H1 (cell line): ENCODE results near the gene RAD51B. TPM values are rescaled to one million over a fixed set of nuclear protein-coding genes. Genes with fewer than 3 reads are reported as not detected.

Experiments used
- CTCF ChIA-PET: fragments of 300-600 bp; sonication (Branson Sonifier 250); formaldehyde crosslinking; loops from one replicate; lab custom pipeline; 2021; ENCODE audit not compliant: partially characterized antibody; lab: Charles Lee
- POLR2A ChIA-PET: fragments of 300-600 bp; sonication (Branson Sonifier 250); formaldehyde crosslinking; loops from one replicate; lab custom pipeline; 2021; ENCODE audit warnings: inconsistent platforms; ENCODE audit not compliant: partially characterized antibody; lab: Charles Lee
- DNase-seq, 2 experiments: peaks; one replicate each; pipeline versions ENCODE4 v3.0.0 to v3.0.0-alpha.2; 2010 to 2022; ENCODE audit warnings: low spot score in 2 of 2, low read depth in 1 of 2, mixed read lengths in 1 of 2
- FAIRE-seq: peaks from 2 replicates; lab custom pipeline; 2011; peaks lifted over from hg19 to GRCh38; lab: Jason Lieb, UNC
- H2AFZ ChIP-seq: 2 replicates; pipeline ENCODE4 v1.8.1; 2012; ENCODE audit warnings: low read length, inconsistent platforms
- H2AK5ac ChIP-seq: 2 replicates; pipeline ENCODE4 v1.6.1; 2013; ENCODE audit warnings: low read depth, low read length
- H2BK120ac ChIP-seq: replicated peaks from 2 replicates; pipeline ENCODE3; 2013; ENCODE audit warnings: low read depth, low read length, inconsistent platforms
- H2BK12ac ChIP-seq: 2 replicates; pipeline ENCODE4 v1.6.1; 2013; ENCODE audit warnings: low read depth, low read length
- H2BK15ac ChIP-seq: 2 replicates; pipeline ENCODE4 v1.6.1; 2013; ENCODE audit warnings: low read length
- H2BK20ac ChIP-seq: 2 replicates; pipeline ENCODE4 v1.6.1; 2013; ENCODE audit warnings: low read length
- H2BK5ac ChIP-seq: 2 replicates; pipeline ENCODE4 v1.6.1; 2013; ENCODE audit warnings: low read depth, low read length
- H3K14ac ChIP-seq: 2 replicates; pipeline ENCODE4 v1.6.1; 2013; ENCODE audit warnings: inconsistent platforms; ENCODE audit not compliant: insufficient read length
- H3K18ac ChIP-seq: 2 replicates; pipeline ENCODE4 v1.6.1; 2013; ENCODE audit warnings: low read length; ENCODE audit errors: extremely low read depth
- H3K23ac ChIP-seq: 2 replicates; pipeline ENCODE4 v1.6.1; 2013; ENCODE audit warnings: inconsistent platforms; ENCODE audit not compliant: insufficient read length
- H3K23me2 ChIP-seq: 2 replicates; pipeline ENCODE4 v1.6.1; 2013; ENCODE audit warnings: low read depth, low read length
- H3K27ac ChIP-seq: 2 replicates; pipeline ENCODE4 v1.6.1; 2011; ENCODE audit warnings: low read depth, low read length, inconsistent platforms
- H3K27me3 ChIP-seq, 4 experiments: replicated peaks in 1 of 4; 1 replicate in 1 of 4; 2 replicates in 3 of 4; pipeline versions ENCODE4 v1.6.1 to v1.8.1; 2011 to 2013; ENCODE audit warnings: low read length in 3 of 4, mild to moderate bottlenecking in 3 of 4, inconsistent platforms in 2 of 4, mixed read lengths in 2 of 4, moderate library complexity in 1 of 4; ENCODE audit not compliant: control insufficient read depth in 3 of 4, insufficient read depth in 3 of 4; ENCODE audit errors: extremely low read depth in 1 of 4
- H3K36me3 ChIP-seq, 4 experiments: 2 replicates each; pipeline versions ENCODE4 v1.6.1 to v1.8.1; 2011 to 2013; ENCODE audit warnings: mild to moderate bottlenecking in 4 of 4, low read length in 3 of 4, moderate library complexity in 2 of 4, control low read depth in 1 of 4, inconsistent platforms in 1 of 4; ENCODE audit not compliant: insufficient read depth in 4 of 4, control insufficient read depth in 2 of 4
- H3K4ac ChIP-seq: replicated peaks from 2 replicates; pipeline ENCODE3; 2013; ENCODE audit warnings: low read length, low read depth, mixed read lengths, inconsistent platforms; ENCODE audit not compliant: insufficient read length
- H3K4me1 ChIP-seq, 4 experiments: replicated peaks in 1 of 4; 1 replicate in 1 of 4; 2 replicates in 3 of 4; pipeline versions ENCODE4 v1.6.1 to v1.8.1; 2011 to 2013; ENCODE audit warnings: low read length in 3 of 4, inconsistent platforms in 2 of 4, mixed read lengths in 1 of 4; ENCODE audit not compliant: insufficient read depth in 4 of 4, control insufficient read depth in 3 of 4
- H3K4me2 ChIP-seq, 2 experiments: 2 replicates each; pipeline versions ENCODE4 v1.6.1 to v1.8.1; 2011 to 2013; ENCODE audit warnings: low read depth in 2 of 2, low read length in 2 of 2, control low read depth in 1 of 2, inconsistent platforms in 1 of 2, mild to moderate bottlenecking in 1 of 2; ENCODE audit not compliant: insufficient read depth in 1 of 2
- H3K4me3 ChIP-seq, 4 experiments: fragments of 200-600, 300-600 bp in 1 of 4; sonication (generic), shearing (Covaris generic), sonication (Bioruptor Twin) in 1 of 4; 2 replicates each; pipeline versions ENCODE4 v1.5.1 to v1.8.1; 2011 to 2016; ENCODE audit warnings: low read length in 4 of 4, low read depth in 3 of 4, control low read depth in 2 of 4, inconsistent platforms in 2 of 4, mild to moderate bottlenecking in 2 of 4, mixed read lengths in 1 of 4, moderate library complexity in 1 of 4; ENCODE audit not compliant: insufficient read depth in 2 of 4; ENCODE audit errors: extremely low read depth in 1 of 4
- H3K56ac ChIP-seq: replicated peaks from 2 replicates; pipeline ENCODE3; 2013; ENCODE audit warnings: low read depth, mild to moderate bottlenecking, mixed read lengths, low read length, inconsistent platforms; ENCODE audit not compliant: insufficient read length
- H3K79me1 ChIP-seq: 2 replicates; pipeline ENCODE4 v1.6.1; 2013; ENCODE audit warnings: low read depth, low read length, control low read depth
- H3K79me2 ChIP-seq, 2 experiments: 2 replicates each; pipeline versions ENCODE4 v1.6.1 to v1.8.1; 2012 to 2013; ENCODE audit warnings: low read length in 2 of 2, mild to moderate bottlenecking in 2 of 2, inconsistent platforms in 1 of 2; ENCODE audit not compliant: insufficient read depth in 2 of 2, control insufficient read depth in 1 of 2
- H3K9ac ChIP-seq, 4 experiments: replicated peaks in 1 of 4; 1 replicate in 1 of 4; 2 replicates in 3 of 4; pipeline versions ENCODE4 v1.6.1 to v1.8.1; 2011 to 2013; ENCODE audit warnings: low read depth in 3 of 4, low read length in 3 of 4, control low read depth in 2 of 4, mild to moderate bottlenecking in 2 of 4, moderate library complexity in 2 of 4, inconsistent platforms in 1 of 4; ENCODE audit errors: extremely low read depth in 1 of 4
- H3K9me3 ChIP-seq, 2 experiments: 2 replicates each; pipeline versions ENCODE4 v1.6.1 to v1.8.1; 2012 to 2013; ENCODE audit warnings: mild to moderate bottlenecking in 2 of 2, moderate library complexity in 2 of 2, control low read depth in 1 of 2, inconsistent platforms in 1 of 2, low read depth in 1 of 2, low read length in 1 of 2, mixed read lengths in 1 of 2; ENCODE audit not compliant: insufficient read depth in 2 of 2
- H4K20me1 ChIP-seq, 2 experiments: replicated peaks in 1 of 2; 2 replicates each; pipeline versions ENCODE3 to v1.8.1; 2011 to 2013; ENCODE audit warnings: inconsistent platforms in 2 of 2, low read length in 2 of 2, mild to moderate bottlenecking in 1 of 2; ENCODE audit not compliant: insufficient read depth in 2 of 2, control insufficient read depth in 1 of 2
- H4K5ac ChIP-seq: 2 replicates; pipeline ENCODE4 v1.6.1; 2013; ENCODE audit warnings: low read length, low read depth, mixed read lengths, inconsistent platforms; ENCODE audit not compliant: insufficient read length
- H4K8ac ChIP-seq: 2 replicates; pipeline ENCODE4 v1.8.0; 2013; ENCODE audit warnings: mild to moderate bottlenecking, moderate library complexity, low read length, inconsistent platforms; ENCODE audit not compliant: insufficient read depth; ENCODE audit errors: extremely low read depth
- H4K91ac ChIP-seq: replicated peaks from 2 replicates; pipeline ENCODE3; 2013; ENCODE audit warnings: low read length, mixed read lengths, inconsistent platforms; ENCODE audit not compliant: insufficient read length
- KDM5A ChIP-seq: fragments of 200-600 bp; IDR thresholded peaks from 2 replicates; pipeline ENCODE4 v1.7.1; 2012; ENCODE audit warnings: mild to moderate bottlenecking, low read length, inconsistent platforms, mixed read lengths
- RAD21 ChIP-seq, 2 experiments: IDR thresholded peaks in 1 of 2; conservative IDR thresholded peaks in 1 of 2; 2 replicates each; pipeline ENCODE4 v1.6.1; 2011; ENCODE audit warnings: low read depth in 2 of 2, low read length in 2 of 2, improper control_type of control experiment in 1 of 2, inconsistent platforms in 1 of 2, mild to moderate bottlenecking in 1 of 2, moderate library complexity in 1 of 2
- RBBP5 ChIP-seq: IDR thresholded peaks from 2 replicates; pipeline ENCODE4 v1.7.1; 2012; ENCODE audit warnings: low read depth, mild to moderate bottlenecking, inconsistent platforms, low read length, moderate library complexity, borderline replicate concordance
- polyA plus RNA-seq, 7 experiments: library from polyadenylated mRNA; depleted of rRNA in 3 of 7; stranded (reverse) in 5 of 7; unstranded in 2 of 7; fragments of >200 nt in 5 of 7; fragments of 200-250 nt in 2 of 7; gene quantifications; 1 replicate in 5 of 7; 2 replicates in 1 of 7; 4 replicates in 1 of 7; pipeline versions ENCODE4 v1.2.1 to v1.2.3, GENCODE V29; 2011 to 2013; ENCODE audit warnings: missing spikeins in 2 of 7, mixed read lengths in 2 of 7
- total RNA-seq: library from RNA; stranded (reverse); fragmentation: NEBNext Ultra II Directional; extraction: Animal tissue kit (Norgen Biotek cat#: 25700); gene quantifications from 2 replicates; pipeline ENCODE4 v1.2.1, GENCODE V29; 2021

Gene RAD51B
- total and polyA plus RNA-seq, 2 of the 8 experiments (the other 6 are each of a cell fraction or from before 2014, with no cell fraction given): 3.9 to 14.9 TPM

DNA sequence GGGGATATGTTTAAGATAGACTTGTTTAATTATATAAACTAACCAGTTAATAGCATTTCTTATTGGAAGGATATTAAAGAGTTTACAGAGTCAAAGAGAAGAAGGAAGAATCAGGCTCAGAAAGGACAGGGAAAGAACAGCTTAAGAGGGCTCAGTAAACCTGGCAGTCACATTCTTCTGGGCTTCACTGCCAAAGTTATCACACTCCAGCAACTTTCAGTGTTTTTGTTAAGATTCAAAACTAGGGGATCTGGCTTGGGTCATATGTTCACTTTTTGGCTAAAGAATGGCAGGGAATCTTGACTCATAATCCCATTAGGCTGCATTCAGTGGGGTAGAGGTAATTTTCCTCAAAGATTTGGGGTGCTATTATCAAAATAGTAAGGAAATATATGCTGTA is 312.3 kb downstream of the RAD51B start:
- H3K79me2 ChIP-seq: no peaks in the 10 kb centered on the region
- no peak overlapping the region for H3K23ac ChIP-seq
- H2AFZ ChIP-seq: no peak overlapping the region

More for the DNA sequence above, 312.3 kb downstream of the RAD51B start:
- no peak overlapping the region for H4K91ac ChIP-seq
- H3K9me3 ChIP-seq: no peaks in the 10 kb centered on the region
- no peak overlapping the region for H2BK15ac ChIP-seq
- POLR2A ChIA-PET: no interaction called here
- H2BK20ac ChIP-seq: no peak overlapping the region
- peak; percentile 32 for FAIRE-seq
- no peak overlapping the region for H3K9ac ChIP-seq
- H2AK5ac ChIP-seq: no peak overlapping the region
- no peak overlapping the region for H2BK12ac ChIP-seq
- no peak overlapping the region for H3K4me3 ChIP-seq
- H3K56ac ChIP-seq: no peak overlapping the region
- H2BK5ac ChIP-seq: no peak overlapping the region
- TF ChIP-seq RBBP5 (no peak), KDM5A (no peak), RAD21 (IDR thresholded peaks at IDR 0.05 in 1 of 2, conservative IDR thresholded peaks at IDR 0.05 in 1 of 2; ENCODE audit: low read depth in 2 of 2, low read length in 2 of 2) (no peak)
- TF ChIP-seq, all 59 proteins: peak for 0
- H3K79me1 ChIP-seq: no peaks in the 10 kb centered on the region
- H4K5ac ChIP-seq: no peak overlapping the region
- H3K18ac ChIP-seq: no peak overlapping the region
- no peak overlapping the region for H3K4me2 ChIP-seq
- no peaks in the 10 kb centered on the region for H3K27me3 ChIP-seq
- no peak overlapping the region for H3K14ac ChIP-seq
- no peak overlapping the region for H2BK120ac ChIP-seq
- H3K4me1 ChIP-seq: no peaks in the 10 kb centered on the region
- H3K4ac ChIP-seq: no peak overlapping the region
- CTCF ChIA-PET: interaction anchor here (0.8 to 1.2 kb wide), 2 partner anchors 8 to 14 kb away, joined by 3 read pairs; no protein-coding TSS in a partner anchor
- no peaks in the 10 kb centered on the region; the same call in 1 of the 2 replicates for H3K23me2 ChIP-seq
- DNase-seq: no peak
- H3K36me3 ChIP-seq: no peaks in the 10 kb centered on the region
- H4K20me1 ChIP-seq: no peaks in the 10 kb centered on the region
- no peak overlapping the region for H3K27ac ChIP-seq
- no peak overlapping the region for H4K8ac ChIP-seq
